ENCODE data around the gene ADCY3.

Gene ADCY3

DNA sequence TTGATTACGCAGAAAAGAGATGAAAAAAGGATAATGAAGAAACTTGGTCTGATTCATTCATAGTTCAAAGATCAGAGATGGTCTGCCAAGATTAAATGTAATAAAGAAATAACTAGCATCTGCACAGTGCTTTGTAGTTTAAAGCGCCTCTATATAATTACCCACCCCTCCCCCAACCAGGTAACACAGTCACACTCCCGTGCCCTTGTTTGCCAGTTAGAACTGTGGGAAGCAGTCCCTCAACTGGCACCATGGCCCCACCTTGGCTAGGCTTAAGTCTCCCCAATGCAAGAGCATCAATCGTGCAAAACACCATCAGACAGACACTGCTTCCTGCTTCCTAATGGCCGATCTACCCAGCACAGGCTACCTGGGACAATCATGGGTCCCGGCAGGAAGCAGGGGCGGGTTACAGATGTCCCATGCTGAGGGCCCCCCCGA lies 11.6 kb downstream of the ADCY3 start:
- in situ Hi-C loops (cut with HindIII; ENCODE audit: low sequenced_read_pairs) = no loop called here

DNA sequence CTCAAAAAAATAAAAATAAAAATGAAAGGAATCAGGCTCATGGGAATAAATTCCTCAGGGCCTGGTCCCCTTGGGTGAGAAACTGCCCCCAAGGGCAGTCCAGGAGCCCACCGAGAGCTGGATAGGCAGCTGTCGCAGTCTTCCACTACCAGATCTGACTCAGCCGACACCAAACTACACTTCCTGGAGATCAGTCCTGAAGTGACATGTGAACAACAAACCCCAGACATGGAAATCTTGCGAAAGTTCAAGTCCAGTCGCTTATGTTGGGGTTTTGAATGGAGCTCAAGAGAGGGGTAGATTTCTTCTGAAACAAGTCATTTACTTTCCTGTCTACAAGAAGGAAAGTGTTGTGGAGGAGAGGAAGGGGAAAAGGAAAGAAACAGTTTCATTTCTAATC lies 12.9 kb downstream of the ADCY3 start:
- in situ Hi-C loops (cut with HindIII; ENCODE audit: low sequenced_read_pairs) = no loop called here

DNA sequence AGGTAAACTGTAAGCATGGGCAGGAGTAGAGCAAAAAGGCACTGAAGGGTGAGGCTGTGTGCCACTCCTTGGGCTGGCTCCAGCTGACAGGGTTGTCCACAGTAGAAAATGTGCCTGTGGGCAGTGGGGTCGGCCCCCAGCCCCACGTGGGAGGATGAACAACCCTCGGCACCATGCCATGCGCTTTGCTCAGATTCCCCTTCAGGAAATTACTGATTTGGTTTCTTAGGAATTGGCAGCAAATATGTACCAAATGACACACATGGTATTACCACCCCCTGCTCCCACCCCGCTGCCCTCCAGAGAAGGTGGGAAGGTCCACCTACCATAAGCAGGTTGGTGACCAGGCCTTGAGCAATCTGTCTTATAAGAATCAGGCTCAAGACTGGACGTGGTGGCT lies 13.6 kb downstream of the ADCY3 start:
- in situ Hi-C loops (cut with HindIII; ENCODE audit: low sequenced_read_pairs) = no loop called here

DNA sequence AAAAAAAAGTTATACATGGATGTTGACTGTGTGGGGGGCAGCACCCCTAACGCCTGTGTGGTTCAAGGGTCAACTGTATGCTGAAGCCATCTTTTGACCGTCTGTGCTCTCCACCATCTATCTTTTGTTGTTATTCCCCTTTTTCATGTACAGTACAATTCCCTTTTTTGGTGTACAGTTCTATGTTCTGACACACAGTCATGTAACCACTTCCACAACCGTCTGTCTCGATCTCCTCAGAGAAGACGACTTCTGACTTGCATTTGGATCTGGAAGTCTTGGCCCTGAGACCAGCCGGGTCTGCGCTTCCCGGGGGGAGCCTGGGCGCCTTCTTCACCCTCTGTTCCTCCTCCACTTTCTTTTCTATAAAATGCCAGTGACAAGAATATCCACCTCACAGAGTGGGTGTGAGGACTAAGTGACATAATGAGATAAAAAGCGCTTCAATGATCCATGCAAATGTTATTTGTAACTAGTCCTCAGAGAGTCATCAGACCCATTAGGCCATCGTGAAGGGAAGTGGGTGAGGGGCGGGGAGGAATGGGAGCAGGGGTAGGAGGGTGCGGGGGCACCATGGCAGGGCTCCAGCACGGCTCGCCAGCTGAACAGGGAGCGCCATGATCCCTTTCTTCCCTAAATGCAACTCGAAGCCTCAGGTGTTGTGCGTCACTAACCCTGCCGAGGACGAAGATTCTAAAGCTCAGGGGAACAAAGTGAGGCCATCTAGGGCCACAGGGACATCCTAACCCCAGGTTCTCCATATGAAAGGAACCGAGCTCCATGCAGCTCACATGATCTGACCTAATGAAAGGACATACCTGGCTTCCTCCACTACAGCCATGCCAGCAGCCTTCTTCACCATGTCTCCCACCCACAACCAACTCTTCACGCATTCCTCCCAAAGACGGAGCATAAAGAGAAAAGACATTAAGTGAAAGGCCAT lies 16.6 kb downstream of the ADCY3 start:
- in situ Hi-C loops (cut with HindIII; ENCODE audit: low sequenced_read_pairs) = no loop called here

DNA sequence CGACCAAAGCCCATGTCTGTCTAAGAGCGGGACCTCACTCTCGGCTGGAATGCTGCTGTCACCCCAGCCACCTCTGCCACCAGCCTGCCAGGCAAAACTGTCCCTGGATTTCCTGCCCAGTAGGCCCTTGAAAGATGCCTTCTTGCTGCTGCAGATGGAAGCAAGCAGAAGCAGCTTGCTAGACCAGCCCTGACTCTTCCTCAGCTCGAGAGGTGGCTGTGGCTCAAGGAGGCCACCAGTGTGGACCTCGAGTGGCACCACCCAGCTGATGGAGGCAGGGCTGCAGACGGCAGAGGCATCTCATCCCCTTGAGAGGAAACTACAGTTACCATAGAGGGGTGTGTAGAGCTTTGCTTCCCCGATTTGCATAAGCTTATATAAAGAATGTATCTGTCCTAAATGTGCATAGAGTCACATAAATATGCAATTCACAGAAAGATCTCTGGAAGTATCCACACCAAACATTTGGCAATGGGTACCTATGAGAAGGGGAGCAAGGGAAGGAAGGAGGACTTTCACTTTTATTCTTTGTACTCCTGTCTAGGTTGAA lies 20.6 kb downstream of the ADCY3 start:
- in situ Hi-C loops (cut with HindIII; ENCODE audit: low sequenced_read_pairs) = loop anchor here (10.0 kb wide), 1 partner anchor 85 kb away; no protein-coding TSS in a partner anchor

DNA sequence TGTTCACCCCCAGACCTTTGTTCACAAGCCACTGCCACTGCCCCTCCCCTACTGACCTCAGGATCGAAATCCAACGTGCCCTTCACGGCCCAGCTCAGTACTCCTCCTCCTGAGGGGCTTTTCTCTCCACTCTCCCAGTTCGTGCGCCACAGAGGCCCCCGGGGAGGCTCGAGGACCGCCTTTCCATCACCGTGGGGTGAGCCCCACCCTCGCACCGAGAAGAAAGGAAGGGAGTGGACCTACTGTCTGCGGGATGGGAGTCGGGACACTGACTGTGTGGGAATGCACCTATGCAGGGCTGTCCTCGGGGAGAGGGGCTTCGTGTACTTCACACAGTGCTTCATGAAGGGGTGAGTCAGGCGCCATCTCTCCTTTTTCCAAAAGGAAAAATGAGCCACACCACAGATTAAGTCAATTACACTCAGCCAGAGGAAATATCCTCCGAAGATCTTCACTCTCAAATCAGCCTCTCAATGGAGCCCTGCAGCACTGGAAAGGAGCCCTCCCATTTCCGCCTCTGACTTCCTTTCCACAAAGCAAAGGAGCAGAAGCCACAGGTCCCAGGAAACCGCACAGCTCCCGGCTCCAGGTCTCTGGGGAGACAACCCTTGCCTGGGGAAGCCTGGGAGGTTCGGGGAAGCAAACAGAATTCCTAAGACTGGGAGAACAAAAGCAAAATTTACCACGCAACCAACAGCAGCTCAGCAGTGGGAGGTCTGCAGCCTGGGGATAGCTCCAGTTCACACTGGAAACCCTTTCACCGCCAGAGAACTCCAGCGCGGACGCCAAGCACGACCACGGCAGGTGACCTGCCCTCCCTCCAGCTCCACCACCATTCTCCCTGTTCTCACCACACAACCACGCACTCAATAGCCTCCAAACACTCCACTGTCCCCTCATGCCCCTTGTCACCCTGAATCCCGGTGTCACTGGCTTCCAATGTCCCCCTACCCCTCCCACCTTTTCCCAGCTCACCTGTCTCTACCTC lies 21.6 kb downstream of the ADCY3 start:
- in situ Hi-C loops (cut with HindIII; ENCODE audit: low sequenced_read_pairs) = loop anchor here (10.0 kb wide), 1 partner anchor 84 kb away; no protein-coding TSS in a partner anchor

DNA sequence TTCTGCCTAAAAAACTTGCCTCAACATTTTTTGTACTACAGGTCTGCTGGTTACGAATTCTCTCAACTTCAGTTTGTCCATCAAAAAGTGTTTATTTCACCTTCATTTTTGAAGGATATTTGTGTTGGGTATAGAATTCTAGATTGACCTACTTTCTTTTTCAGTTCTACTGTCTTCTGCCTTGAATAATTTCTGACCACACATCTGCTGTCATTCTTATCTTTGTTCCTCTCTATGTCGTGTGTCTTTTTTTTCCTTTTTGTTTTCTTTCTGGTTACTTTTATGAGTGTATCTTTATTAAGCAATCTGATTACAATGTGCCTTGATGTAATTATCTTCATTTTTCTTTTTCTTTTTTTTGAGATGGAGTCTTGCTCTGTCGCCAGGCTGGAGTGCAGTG lies 25.3 kb downstream of the ADCY3 start:
- in situ Hi-C loops (cut with HindIII; ENCODE audit: low sequenced_read_pairs) = loop anchor here (10.0 kb wide), 1 partner anchor 80 kb away; no protein-coding TSS in a partner anchor

DNA sequence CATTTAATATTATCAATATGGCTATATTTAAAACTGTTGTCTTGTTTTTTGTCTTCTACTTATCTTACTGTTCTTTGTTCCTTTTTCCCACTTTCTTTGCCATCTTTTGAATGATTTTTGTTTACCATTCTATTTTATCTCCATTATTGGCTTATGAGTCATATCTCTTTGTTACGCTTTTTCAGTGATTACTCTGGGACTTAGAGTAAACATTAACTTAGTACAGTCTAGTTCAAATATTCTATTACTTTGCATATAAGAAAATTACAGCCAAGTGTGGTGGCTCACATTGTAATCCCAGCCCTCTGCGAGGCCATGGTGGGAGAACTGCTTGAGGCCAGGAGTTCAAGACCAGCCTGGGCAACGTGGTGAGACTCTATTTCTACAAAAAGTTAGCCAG lies 26.1 kb downstream of the ADCY3 start:
- in situ Hi-C loops (cut with HindIII; ENCODE audit: low sequenced_read_pairs) = loop anchor here (10.0 kb wide), 1 partner anchor 79 kb away; no protein-coding TSS in a partner anchor

DNA sequence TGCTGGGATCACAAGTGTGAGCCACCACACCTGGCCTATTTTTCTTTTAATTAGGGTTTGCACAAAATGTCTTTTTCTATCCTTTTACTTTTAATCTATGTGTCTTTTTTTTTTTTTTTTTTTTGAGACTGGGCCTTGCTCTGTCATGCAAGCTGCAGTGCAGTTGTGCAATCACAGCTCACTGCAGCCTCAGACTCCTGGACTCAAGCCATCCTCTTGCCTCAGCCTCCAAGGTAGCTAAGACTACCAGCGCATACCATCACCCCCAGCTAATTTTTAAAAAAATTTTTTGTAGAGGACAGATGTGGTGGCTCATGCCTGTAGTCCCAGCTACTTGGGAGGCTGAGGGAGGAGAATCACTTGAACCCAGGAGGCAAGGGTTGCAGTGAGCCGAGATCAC lies 27.1 kb downstream of the ADCY3 start:
- in situ Hi-C loops (cut with HindIII; ENCODE audit: low sequenced_read_pairs) = loop anchor here (10.0 kb wide), 1 partner anchor 78 kb away; no protein-coding TSS in a partner anchor

DNA sequence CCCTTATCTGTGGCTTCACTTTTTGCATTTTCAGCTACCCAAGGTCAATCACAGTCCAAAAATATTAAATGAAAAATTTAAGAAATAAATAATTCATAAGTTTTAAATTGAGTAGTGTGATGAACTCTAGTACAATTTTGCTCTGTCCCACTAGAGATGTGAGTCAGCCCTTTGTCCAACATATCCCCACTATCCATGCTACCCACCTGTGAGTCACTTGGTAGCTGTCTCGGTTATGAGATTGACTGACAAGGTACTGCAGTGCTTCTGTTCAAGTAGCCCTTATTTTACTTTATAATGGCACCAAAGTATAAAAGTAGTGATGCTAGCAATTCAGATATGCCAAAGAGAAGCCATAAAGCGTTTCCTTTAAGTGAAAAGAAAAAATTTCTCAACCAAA lies 28.8 kb downstream of the ADCY3 start:
- in situ Hi-C loops (cut with HindIII; ENCODE audit: low sequenced_read_pairs) = loop anchor here (10.0 kb wide), 1 partner anchor 76 kb away; no protein-coding TSS in a partner anchor

DNA sequence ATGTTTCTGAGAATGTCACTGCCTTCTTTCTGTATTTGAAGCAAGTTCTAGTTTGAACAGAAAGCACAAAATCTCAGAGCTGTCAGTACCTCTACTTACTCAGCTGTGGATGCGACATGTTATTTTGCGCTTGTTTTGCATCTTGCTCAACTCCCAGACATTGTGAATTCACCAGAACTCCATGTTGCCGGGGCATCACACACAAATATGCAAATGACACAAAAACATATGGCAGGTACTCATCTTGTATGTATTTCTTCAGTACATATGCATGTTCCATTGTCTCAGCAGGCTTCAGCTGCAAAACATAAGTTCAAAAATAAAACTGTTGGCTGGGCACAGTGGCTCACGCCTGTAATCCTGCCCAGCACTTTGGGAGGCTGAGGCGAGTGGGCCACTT lies 30.8 kb downstream of the ADCY3 start:
- in situ Hi-C loops (cut with HindIII; ENCODE audit: low sequenced_read_pairs) = no loop called here

DNA sequence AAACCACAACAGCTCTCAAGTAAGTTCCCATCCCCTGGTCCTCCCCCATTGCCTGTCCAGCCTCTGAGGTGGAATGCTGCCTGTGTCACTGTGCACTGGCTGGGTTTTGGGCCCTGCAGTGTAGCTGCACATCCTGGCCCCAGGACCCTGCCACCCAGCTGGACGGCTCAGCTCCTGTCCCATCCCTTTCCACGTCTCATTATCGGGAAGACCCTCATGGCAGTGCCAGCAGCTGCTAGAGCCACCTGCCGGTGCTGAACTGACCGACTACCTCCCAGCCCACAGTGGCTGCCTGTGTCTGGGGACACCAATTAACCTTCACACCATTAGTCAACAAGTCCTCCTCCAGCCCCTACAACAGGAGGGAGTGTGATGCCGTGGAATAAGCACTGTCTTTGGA lies 31.9 kb downstream of the ADCY3 start:
- in situ Hi-C loops (cut with HindIII; ENCODE audit: low sequenced_read_pairs) = no loop called here

DNA sequence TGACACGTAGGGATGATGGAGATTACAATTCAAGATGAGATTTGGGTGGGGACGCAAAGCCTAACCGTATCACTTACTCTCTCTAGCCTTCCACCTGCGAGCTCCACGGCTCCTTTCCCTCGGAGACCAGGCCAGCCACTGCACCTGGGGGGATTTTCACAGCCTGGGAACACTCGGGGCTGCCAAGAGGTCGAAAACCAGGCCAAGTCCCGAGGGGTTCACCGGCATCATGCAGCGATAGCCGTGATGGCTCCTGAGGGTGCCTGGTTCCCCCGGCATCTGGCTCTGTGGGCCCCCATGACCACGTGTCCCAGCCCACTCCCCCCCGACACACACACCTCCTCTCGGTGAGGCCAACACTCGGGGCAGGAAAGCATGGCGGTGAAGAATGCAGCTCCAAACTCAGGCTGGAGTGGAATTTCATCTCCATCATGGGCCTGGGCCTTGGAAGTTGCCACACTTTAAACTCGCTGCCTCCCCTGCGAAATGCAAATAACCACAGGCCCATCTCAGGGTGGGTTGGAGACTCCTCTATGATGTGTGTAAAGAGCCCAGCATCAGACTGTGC lies 32.6 kb downstream of the ADCY3 start:
- in situ Hi-C loops (cut with HindIII; ENCODE audit: low sequenced_read_pairs) = no loop called here

DNA sequence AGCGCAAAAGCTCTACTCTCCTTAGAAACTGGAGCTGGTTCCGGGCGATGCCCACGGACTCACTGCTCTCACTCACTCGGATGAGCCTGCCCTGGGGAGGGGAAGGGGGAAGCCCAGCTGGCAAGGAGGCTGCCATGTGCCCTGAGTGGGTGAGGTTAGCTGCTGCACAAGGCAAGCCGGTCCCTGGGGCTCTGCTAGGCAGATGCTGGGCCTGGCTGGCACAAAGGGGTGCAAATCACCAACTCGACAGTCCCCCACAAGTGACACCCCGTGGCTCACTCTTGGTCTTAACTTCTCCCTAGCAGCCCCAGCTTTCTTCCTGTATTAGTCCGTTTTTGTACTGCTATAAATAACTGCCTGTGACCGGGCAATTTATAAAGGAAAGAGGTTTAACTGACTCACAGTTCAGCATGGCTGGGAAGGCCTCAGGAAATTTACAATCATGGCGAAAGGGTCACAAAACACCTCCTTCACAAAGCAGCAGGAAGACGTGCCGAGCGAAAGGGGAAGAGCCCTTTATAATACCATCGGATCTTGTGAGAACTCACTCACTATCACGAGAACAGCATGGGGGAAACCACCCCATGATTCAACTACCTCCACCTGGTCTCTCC lies 33.2 kb downstream of the ADCY3 start:
- in situ Hi-C loops (cut with HindIII; ENCODE audit: low sequenced_read_pairs) = no loop called here

DNA sequence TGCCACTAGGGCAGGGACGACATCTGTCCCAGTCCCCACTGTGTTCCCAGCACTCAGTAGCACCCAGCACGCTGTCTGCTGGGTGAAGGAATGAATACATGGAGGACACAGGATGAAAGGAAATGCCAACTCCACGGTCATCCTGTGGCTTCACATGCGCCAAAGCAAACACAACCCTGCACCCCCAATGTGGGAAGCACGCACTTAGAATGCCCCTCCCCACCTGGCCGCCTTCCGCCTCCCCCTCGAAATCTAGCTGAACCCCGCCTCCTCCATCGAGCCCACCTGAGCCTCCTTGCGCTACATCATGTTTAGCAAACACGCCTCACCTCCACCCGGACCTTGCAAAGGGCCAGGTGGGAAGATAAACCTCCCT lies 33.9 kb downstream of the ADCY3 start:
- in situ Hi-C loops (cut with HindIII; ENCODE audit: low sequenced_read_pairs) = no loop called here

DNA sequence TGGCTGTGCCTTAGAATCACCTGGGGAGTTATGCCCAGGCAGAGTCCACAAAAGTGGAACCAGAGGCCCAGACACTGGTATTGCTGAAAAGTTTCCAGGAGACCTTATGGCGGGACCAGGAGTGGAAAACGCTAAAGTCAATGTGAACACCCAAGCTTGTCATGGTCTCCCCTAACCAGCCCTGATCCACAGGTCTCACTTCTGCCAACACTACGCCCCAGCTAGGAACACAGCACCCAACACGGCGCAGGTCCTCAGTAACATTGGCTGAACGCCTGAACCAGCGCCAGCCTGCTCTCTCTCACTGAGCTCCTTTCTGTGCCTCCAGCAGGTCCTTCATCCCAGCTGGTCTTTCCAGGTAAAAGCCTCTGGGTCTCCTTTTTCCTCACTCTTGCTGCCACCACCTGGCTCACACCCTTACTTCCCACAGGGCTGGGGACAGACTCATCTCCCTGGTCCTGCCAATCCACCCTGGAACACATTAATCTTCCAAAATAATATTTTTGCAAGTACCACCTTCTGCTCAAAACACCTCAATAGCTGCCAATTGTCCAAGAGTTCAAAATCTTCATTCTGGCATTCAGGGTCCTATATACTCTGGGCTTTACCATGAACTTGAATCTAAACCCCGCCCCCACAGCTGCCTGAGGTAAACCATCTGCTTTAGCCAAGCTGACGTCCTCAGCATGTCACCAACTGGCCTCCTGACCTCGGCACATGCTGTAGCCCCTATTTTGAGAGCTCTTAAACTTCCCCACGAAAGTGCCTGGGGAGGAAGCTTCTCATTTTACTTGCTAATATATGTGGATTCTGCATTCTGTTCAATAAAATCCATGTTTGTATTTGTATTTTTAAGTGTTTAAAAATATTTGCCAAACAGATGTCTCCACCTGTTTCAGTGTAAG lies 34.6 kb downstream of the ADCY3 start:
- in situ Hi-C loops (cut with HindIII; ENCODE audit: low sequenced_read_pairs) = no loop called here

DNA sequence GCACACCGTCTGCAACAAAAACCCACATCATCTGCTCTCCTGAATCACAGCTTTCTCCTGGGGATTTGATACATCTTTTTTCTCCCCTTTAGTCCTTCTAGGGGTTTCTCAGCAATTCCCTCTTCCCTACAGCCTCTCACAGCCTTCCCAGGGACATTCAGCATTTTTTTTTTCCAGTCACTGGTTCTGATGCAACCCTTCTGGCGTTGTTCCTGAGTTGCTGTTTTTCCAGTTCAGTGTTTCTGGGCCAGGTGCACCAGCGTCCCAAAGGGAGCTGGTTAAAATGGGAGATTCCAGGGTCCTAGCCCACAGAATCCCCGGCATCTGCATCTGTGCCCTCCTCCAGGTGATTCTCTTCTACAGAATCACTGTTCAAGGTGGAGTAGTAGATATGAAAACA lies 36.1 kb downstream of the ADCY3 start:
- in situ Hi-C loops (cut with HindIII; ENCODE audit: low sequenced_read_pairs) = no loop called here

DNA sequence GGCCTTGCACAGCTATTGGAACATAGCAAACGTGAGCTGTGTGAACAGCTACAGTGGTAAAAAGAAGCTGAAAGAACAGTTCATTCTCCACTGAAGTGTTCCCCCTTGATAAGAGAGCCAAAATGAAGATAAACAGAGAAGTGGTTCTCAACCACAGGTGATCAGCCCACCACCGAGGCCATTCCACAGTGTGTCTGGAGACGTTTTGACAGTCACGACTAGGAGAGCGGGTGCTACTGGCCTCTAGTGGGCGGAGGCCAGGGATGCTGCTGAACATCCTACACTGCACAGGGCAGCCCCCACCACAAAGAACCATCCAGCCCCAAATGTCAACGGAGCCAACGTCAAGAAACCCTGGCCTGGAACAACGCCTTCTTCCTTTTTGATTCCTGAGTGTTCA lies 38.4 kb downstream of the ADCY3 start:
- in situ Hi-C loops (cut with HindIII; ENCODE audit: low sequenced_read_pairs) = no loop called here

DNA sequence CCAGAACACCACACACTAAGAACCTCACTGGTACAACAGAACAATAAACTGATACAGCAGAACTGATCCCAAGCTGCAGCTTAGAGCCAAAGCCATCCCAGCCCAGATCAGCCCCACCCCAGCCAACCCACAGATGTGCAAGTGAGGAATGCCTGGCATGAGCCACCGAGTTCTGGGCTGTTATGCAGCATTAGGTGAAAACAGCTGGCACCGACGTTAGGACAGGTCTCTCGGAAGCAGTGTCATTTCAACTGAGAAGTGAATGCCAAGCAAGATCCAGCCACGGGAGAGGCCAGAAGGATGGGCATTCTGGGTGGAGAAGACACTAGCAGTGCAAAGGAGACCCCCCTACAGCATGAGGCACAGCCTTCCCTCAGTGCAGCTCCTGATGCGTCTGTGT lies 38.9 kb downstream of the ADCY3 start:
- in situ Hi-C loops (cut with HindIII; ENCODE audit: low sequenced_read_pairs) = no loop called here
